CD4-positive, alpha-beta T cell (primary cell): ENCODE results near the gene SLX4. TPM values are rescaled to one million over a fixed set of nuclear protein-coding genes. Genes with fewer than 3 reads are reported as not detected.

ENCODE experiments used
- ATAC-seq: fragments of 200-7000 bp; cut with Tn5 transposase; one replicate; pipeline ENCODE4 v1.10.0; 2022; ENCODE audit warnings: mild to moderate bottlenecking; ENCODE audit not compliant: poor library complexity
- CTCF ChIA-PET: fragments of 350-600 bp; sonication (Branson Sonifier 250); formaldehyde crosslinking; loops from one replicate; lab custom pipeline; 2021; ENCODE audit warnings: antibody characterized with exemption, inconsistent platforms; lab: Charles Lee
- POLR2A ChIA-PET: fragments of 350-600 bp; sonication (Branson Sonifier 250); formaldehyde crosslinking; loops from one replicate; lab custom pipeline; 2021; ENCODE audit warnings: antibody characterized with exemption, inconsistent platforms; lab: Charles Lee
- DNase-seq, 14 experiments: peaks; one replicate each; pipeline ENCODE4 v3.0.0-alpha.2; 2013 to 2020; ENCODE audit warnings: mixed read lengths in 2 of 14
- H3K27ac ChIP-seq, 2 donors: one replicate each; pipeline versions ENCODE4 v1.5.1 to v1.7.0; 2013; ENCODE audit warnings: low read length in 2 of 2, low read depth in 1 of 2, mild to moderate bottlenecking in 1 of 2
- H3K27me3 ChIP-seq, 2 experiments: 1 replicate in 1 of 2; 2 replicates in 1 of 2; pipeline versions ENCODE4 v1.6.1 to v1.7.0; 2013; ENCODE audit warnings: low read length in 2 of 2, control low read depth in 1 of 2, mild to moderate bottlenecking in 1 of 2, moderate library complexity in 1 of 2; ENCODE audit not compliant: insufficient read depth in 2 of 2, control insufficient read depth in 1 of 2
- H3K36me3 ChIP-seq: one replicate; pipeline ENCODE4 v1.6.1; 2013; ENCODE audit warnings: low read length, control low read depth; ENCODE audit not compliant: insufficient read depth
- H3K4me1 ChIP-seq: one replicate; pipeline ENCODE4 v1.6.1; 2013; ENCODE audit warnings: low read length, control low read depth; ENCODE audit not compliant: insufficient read depth
- H3K4me3 ChIP-seq: one replicate; pipeline ENCODE4 v1.5.1; 2013; ENCODE audit warnings: mild to moderate bottlenecking, low read length, moderate library complexity
- H3K9me3 ChIP-seq, 2 experiments: 1 replicate in 1 of 2; 2 replicates in 1 of 2; pipeline versions ENCODE4 v1.6.1 to v1.7.0; 2013; ENCODE audit warnings: low read length in 2 of 2, mild to moderate bottlenecking in 2 of 2, control low read depth in 1 of 2, moderate library complexity in 1 of 2; ENCODE audit not compliant: control insufficient read depth in 1 of 2, insufficient read depth in 1 of 2
- H3K27ac Mint-ChIP-seq: one replicate; pipeline ENCODE4 v1.8.0; 2020; ENCODE audit warnings: mixed read lengths
- H3K27me3 Mint-ChIP-seq: one replicate; pipeline ENCODE4 v1.8.0; 2021; ENCODE audit warnings: mixed read lengths
- H3K36me3 Mint-ChIP-seq: one replicate; pipeline ENCODE4 v1.8.0; 2021; ENCODE audit warnings: low read depth, mixed read lengths
- H3K4me1 Mint-ChIP-seq: one replicate; pipeline ENCODE4 v1.8.0; 2021; ENCODE audit warnings: low read depth, mixed read lengths
- H3K4me3 Mint-ChIP-seq: one replicate; pipeline ENCODE4 v1.8.0; 2020; ENCODE audit warnings: mild to moderate bottlenecking, mixed read lengths
- H3K9me3 Mint-ChIP-seq: one replicate; pipeline ENCODE4 v1.8.0; 2020; ENCODE audit warnings: mixed read lengths
- intact Hi-C, 2 experiments: fragments of 100-400 bp; cut with DNase I in 1 of 2; cut with micrococcal nuclease in 1 of 2; formaldehyde crosslinking; loops; one replicate each; pipeline versions ENCODE4 v1.15.1 to v1.9.0; 2023 to 2025; cut with DNase I, micrococcal nuclease
- total RNA-seq, 174 experiments: library from RNA in 2 of 174; stranded (reverse) in 2 of 174; gene quantifications; one replicate each; pipeline ENCODE4 v1.2.3 and lab custom pipeline; 2021 to 2026
- TF ChIP-seq, protein P1 (sequence below): fragments of 200-600 bp; IDR thresholded peaks from one replicate; pipeline ENCODE4 v1.8.0; 2022; ENCODE audit warnings: antibody characterized with exemption, mild to moderate bottlenecking

SLX4 gene
- total RNA-seq, 2 experiments from 2014 or later, result 5.1 to 5.2 TPM

DNA sequence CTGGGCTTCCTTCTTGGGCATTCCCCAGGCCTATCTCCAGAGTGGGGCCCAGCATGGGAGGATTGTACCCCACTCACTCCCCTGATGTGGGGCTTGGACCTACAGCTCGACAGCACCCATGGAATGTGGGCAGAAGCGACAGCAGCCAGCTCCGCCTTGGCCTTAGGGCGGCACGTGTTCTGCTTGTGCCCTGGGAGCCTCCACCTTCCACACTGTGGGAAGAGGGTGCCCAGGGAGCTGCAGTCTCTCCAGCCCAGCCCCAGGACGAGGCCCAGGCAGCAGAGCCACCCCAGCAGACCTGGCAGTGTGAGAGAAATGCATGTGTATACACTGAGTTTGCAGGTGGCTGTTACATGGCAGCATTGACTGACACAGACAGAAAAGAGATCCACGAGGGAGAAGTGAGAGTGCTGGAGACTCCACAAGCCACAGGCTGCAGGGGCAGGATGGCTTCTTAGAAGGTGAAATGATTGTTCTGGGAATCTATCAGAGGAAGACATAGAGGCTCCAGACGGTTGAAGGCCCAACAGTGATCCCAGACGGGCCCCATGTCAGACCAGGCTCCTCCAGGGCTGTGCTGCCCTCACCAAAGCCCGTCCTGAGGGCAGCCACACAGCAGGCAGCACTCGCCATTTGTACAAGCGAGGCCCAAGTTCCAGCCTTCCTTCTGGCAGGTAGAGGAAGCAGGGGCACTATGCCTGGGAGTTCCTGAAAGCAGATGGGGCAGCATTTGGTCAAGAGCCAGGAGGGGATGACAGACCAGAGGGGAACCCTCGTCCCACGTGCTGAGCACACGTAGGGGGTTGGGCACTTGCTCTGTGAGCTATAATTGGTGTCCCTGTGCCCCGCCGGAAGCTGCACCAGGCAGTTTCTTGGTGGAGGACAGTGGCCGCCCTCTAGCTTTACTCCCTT is 40.3 kb upstream of the SLX4 start:
- Histone ChIP-seq H3K4me3 (no peak overlapping the region), H3K4me1 (peaks cover 3% of the 10 kb centered on the region), H3K36me3 (peaks cover 26% of the 10 kb centered on the region), H3K9me3 (no peaks in the 10 kb centered on the region), H3K27ac (no peak overlapping the region), H3K27me3 (no peaks in the 10 kb centered on the region)
- DNase-seq (peak in 1 of 14 experiments; percentile 2), ATAC-seq (no peak)
- CTCF ChIA-PET, result no interaction called here
- intact Hi-C loops, result no loop called here
- Mint-ChIP-seq H3K27me3 (no peaks in the 10 kb centered on the region), H3K4me3 (no peak overlapping the region), H3K9me3 (no peaks in the 10 kb centered on the region), H3K4me1 (peaks cover 5% of the 10 kb centered on the region), H3K27ac (no peak overlapping the region), H3K36me3 (peaks cover 15% of the 10 kb centered on the region)
- POLR2A ChIA-PET, result no interaction called here
- TF ChIP-seq, protein P1, sequence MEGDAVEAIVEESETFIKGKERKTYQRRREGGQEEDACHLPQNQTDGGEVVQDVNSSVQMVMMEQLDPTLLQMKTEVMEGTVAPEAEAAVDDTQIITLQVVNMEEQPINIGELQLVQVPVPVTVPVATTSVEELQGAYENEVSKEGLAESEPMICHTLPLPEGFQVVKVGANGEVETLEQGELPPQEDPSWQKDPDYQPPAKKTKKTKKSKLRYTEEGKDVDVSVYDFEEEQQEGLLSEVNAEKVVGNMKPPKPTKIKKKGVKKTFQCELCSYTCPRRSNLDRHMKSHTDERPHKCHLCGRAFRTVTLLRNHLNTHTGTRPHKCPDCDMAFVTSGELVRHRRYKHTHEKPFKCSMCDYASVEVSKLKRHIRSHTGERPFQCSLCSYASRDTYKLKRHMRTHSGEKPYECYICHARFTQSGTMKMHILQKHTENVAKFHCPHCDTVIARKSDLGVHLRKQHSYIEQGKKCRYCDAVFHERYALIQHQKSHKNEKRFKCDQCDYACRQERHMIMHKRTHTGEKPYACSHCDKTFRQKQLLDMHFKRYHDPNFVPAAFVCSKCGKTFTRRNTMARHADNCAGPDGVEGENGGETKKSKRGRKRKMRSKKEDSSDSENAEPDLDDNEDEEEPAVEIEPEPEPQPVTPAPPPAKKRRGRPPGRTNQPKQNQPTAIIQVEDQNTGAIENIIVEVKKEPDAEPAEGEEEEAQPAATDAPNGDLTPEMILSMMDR, result no peak

DNA sequence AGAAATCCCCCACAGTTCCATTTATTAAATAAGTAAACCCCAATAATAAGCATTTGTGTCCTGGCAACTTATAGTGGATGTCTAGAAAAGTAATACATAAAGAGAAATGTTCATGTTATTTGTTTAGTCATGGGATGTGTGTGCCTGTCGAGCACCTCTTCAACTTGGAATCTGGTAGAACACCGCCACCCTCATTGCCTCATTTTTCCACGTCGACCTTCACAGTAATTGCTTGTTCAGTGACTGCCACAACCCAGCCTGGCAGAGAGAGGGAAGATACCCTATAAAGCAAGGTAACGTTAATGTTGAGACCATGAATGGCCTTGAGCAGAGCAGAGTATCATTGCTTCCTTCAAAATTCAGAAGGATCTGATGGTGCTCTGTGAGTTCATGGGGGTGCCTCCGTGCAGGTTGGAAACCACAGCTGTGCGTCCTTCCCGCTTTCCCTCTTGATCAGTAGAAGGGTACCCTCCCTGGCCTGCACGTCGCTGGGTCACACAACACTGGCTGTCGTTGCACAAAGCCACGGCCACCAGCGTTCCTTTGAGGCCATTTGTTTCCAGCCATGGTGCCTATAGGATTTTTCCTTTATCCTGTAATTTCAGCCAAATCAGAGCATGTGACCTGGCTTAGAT is 39.3 kb upstream of the SLX4 start:
- TF ChIP-seq, protein P1, result no peak
- no peaks in the 10 kb centered on the region for H3K9me3 Mint-ChIP-seq

DNA sequence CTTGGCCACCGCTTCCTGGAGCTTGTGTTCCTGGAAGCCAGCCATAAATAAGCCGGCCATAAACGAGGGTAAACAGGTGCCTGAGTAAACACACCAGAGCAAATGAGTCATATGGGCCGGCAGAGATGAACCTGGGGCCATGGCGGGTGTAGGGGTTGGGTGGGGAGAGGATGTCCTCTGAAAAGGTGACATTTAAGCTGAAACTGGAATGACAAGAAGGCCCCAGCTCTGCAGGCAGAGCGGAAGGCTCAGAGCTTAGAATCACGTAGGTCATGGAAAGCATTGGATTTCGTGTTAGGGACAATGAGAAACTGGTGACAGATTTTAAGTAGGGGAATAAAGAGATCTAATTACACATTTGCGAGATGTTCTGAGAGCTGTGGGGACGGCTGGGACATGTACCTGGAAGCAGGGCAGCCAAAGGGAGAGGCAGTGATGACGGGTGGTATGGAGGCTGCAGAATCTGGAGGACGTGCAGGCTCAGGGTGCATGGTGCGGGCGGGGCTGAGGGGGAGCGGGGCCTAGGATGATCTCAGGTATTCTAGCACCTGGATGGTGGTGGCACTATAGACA is 35.0 kb upstream of the SLX4 start:
- Mint-ChIP-seq H3K27ac (no peak overlapping the region), H3K9me3 (no peaks in the 10 kb centered on the region), H3K4me1 (no peaks in the 10 kb centered on the region), H3K36me3 (peaks cover 8% of the 10 kb centered on the region), H3K4me3 (no peak overlapping the region), H3K27me3 (no peaks in the 10 kb centered on the region)
- intact Hi-C loops, result no loop called here
- no peak for ATAC-seq
- Histone ChIP-seq H3K27me3 (no peaks in the 10 kb centered on the region), H3K36me3 (peaks cover 30% of the 10 kb centered on the region), H3K4me1 (no peaks in the 10 kb centered on the region), H3K9me3 (no peaks in the 10 kb centered on the region), H3K27ac (no peak overlapping the region), H3K4me3 (no peak overlapping the region)
- ChIA-PET POLR2A (interaction anchor here (0.6 to 0.9 kb wide), 2 partner anchors 20 to 110 kb away, joined by 3 read pairs; no protein-coding TSS in a partner anchor), CTCF (no interaction called here)
- TF ChIP-seq, protein P1, result no peak
- peak in 1 of 14 experiments; percentile 21 for DNase-seq

More for the DNA sequence above, 39.3 kb upstream of the SLX4 start:
- no peak overlapping the region for H3K27ac ChIP-seq
- no peak overlapping the region for H3K4me3 ChIP-seq
- ATAC-seq (no peak), DNase-seq (peak in 1 of 14 experiments; percentile 2)
- Mint-ChIP-seq H3K27ac (no peak overlapping the region), H3K4me1 (peaks cover 5% of the 10 kb centered on the region), H3K36me3 (peaks cover 20% of the 10 kb centered on the region), H3K4me3 (no peak overlapping the region), H3K27me3 (no peaks in the 10 kb centered on the region)
- ChIA-PET POLR2A (interaction anchor here (0.7 kb wide), 1 partner anchor 212 kb away, joined by 3 read pairs; no protein-coding TSS in a partner anchor), CTCF (no interaction called here)
- peaks cover 3% of the 10 kb centered on the region for H3K4me1 ChIP-seq
- peaks cover 17% of the 10 kb centered on the region for H3K36me3 ChIP-seq
- H3K9me3 ChIP-seq, result no peaks in the 10 kb centered on the region
- no peaks in the 10 kb centered on the region for H3K27me3 ChIP-seq
- intact Hi-C loops, result no loop called here
